Amniotic epithelial cell (primary cell): Measurements from ENCODE around the gene ONECUT1.

Experiments used
- DNase-seq: peaks from one replicate; pipeline ENCODE4 v3.0.0-alpha.2; 2010; ENCODE audit warnings: low read depth

The ONECUT1 gene

GRCh38 chr15:52796753-52797520 lies 6.8 kb upstream of the ONECUT1 start:
- no peak for DNase-seq

DNA sequence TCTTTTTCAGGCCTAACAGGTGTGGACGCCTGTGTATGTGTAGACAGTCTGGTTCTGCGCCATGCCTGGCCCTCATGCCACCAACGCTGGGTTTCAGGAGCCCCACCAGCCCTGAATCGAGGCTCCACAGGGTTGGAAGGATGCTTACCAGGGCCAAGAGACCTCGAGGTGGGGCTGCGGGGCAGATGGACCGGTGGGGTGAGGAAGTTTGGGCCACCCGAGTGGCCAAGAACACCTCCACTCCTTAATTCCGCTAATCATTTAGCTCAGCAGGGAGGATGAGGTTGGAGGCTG lies 6.0 kb upstream of the ONECUT1 start:
- DNase-seq = no peak

GRCh38 chr15:52795464-52796227 lies 5.5 kb upstream of the ONECUT1 start:
- DNase-seq = no peak

- DNase-seq = no peak
Observed at GRCh38 chr15:52794665-52795463, 4.7 kb upstream of the ONECUT1 start.

- DNase-seq = no peak
Observed at GRCh38 chr15:52791776-52792175, 1.6 kb upstream of the ONECUT1 start.

GRCh38 chr15:52790941-52791751 lies 1.0 kb upstream of the ONECUT1 start:
- peak; percentile 46 for DNase-seq

DNA sequence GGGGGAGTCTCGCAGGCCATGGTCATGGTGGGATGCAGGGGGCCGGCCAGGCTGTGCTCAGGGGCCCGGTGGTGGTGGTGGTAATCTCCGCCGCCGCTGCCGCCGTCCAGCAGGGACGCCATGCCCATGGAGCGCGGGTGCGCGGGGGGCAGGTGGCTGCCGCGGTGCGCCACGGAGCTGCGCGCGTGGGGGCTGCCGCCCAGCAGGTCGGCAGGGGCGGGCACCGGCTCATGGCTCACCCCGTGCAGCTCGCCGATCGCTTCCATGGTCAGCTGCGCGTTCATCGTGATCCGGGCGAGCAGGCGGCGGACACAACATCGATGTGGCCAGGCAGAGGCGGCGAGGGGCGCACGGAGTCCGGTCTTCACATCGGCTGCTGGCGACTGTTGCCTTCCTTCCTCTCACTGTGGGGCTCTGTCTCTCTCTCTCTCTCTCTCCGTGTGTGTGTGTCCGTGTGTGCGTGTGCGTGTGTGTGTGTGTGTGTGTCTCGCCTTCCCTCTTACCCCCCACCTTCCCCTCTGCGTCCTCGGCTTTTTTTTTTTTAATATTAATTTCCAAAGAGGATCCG lies 451 bp downstream of the ONECUT1 start:
- DNase-seq = peak; percentile 16

GRCh38 chr15:52789008-52789600 lies 1.0 kb downstream of the ONECUT1 start:
- no peak for DNase-seq

DNA sequence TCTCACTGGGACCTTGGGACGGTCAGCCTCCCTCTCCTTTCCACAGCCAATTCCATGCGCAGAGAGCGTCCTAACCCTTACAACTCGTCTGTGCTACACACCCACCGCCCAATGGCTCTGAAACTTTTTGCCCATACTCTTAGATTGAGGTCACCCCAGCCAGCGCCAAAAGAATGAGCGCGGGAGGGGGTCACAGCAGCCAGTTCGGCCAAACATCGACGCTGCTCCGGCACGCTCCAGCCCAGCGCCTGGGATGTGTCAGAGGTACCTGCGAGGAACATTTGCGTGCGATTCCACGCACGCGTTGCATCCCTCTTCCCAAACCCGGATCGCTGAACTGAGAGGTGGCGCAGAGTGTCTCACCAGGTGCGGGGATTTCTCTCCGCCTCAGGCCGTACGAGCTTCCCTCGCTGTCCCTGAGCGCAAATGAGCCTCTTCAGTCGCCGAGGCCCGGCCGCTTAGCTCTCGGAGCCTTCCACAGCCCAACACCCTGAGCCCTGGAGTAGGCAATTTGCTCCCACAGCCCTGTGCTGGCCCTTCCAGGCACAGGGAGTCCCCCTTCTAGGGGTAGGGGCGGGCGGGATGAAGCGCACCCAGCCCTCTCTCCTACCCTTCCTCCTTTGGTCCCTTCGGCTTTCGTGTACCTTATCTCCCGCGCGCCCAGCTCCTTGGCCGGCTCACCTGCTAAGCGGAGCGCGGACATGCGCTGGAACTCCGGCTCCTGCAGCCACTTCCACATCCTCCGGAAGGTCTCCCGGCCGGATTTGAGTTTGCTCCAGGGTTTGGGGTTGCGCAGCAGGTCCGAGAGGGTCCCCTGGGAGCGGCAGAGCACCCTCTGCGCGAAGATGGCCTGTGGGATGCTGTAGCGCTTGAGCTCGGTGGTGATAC lies 1.8 kb downstream of the ONECUT1 start:
- no peak for DNase-seq

- DNase-seq = no peak
Observed at GRCh38 chr15:52787549-52788098, 2.5 kb downstream of the ONECUT1 start.

GRCh38 chr15:52787123-52787503 lies 3.0 kb downstream of the ONECUT1 start:
- no peak for DNase-seq

DNA sequence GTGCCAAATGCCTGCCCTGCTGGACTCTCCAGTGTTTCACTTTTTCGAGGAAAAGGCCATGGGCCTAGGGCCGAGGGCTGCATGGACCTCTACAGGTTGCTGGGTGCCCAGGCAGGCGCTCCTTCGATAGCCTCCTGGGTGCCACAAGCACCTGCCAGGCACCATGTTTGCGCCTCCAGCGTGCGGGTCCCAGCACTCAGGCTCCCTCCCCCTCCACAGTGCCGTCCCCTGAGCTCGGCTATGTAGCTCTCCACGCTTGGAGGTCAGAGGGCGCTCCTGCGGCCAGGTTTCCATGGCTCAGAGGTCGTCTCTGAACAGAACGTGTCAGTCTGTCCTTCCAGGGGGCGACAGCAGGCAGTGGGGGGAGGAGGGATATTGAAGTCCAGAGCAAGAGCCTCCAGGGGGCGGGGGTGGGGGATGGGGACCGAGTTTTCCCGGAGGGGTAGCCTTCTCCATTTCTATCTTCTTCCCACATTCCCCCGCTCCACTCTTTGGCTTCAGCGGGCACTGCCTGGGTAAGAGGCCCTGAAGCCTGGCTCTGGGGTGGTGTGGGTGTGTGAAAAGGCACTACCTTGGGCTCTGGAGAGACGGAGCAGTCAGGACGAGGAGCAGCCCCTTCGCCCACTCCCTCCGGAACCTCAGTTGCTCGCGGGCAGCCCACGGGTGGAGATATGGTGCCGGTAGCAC lies 3.6 kb downstream of the ONECUT1 start:
- DNase-seq = no peak

DNA sequence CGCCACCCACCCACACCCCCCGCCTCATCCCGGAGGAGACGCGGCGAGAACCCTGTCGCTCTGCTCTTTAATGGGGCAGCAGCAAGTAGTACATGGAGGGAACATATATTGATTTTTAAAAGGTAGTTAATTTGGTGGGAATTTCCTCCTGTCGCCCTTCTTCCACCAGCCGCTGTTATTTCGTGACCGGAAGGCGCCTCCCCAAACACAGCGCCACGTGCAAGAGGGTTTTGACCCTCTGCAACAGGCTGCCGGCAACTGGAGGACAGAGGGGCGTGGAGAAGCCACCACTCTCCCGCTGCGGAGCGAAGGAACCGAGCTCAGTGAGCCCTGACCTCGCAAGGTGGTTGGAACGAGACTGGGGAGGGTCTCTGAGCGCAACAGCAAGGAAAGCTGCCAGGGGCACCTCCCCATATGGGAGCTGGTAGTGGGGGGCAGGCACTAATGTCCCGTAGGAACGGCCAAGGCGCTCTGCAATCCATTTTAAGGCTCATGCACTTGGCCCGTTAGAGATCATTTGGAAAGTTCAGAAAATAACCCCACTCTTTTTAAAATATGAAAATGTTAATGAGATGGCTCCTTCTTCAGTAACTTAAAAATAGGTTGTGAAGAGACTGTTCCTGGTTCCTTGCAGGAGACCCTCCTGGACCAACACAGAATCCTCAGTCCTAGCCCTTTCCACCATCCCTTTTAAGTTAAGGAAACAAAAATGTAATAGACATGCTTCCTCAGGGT lies 4.3 kb downstream of the ONECUT1 start:
- DNase-seq = no peak

DNA sequence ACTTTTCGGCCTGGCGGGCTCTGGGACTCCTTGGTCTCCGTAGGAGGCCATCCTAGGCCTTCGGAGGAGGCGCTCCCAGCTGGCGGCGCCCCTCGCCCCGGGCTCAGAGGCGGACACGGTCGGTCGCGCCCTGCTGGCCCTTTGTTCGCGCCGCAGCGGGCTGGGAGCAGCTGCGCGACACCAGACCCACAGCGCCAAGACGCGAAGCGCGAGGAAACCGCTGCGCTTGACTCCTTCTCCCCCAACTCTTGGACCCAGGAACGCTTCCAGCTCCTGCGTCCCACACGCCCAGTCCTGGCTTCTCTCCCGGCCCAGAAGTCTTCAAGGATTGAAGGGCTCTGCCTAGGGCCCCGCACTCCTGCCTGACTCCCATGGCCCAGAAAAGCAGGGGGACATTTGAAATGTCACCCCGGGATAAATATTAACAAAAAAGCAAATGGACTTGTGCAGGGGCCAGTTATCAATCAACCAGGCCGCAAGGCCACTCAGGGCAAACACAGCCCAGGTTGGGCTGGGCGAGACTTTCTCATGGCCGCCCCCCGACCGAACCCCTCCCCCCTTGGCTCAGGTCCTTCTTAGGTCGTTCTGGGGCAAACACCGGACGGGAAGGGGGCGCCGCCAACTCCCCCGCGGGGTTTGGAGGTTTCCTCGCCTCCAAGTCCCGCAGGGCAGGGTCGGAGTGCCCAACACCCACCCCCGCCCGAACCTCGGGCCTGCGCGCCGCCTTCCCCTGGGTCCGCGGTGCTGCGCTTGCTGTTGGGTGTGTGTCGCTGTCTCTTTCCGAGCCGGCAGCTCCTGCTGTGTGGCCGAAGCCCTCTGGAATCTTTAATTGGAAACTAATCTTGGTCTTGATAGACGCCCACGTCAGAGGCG lies 5.1 kb downstream of the ONECUT1 start:
- no peak for DNase-seq

- no peak for DNase-seq
Observed at GRCh38 chr15:52783929-52784798, 6.0 kb downstream of the ONECUT1 start.

GRCh38 chr15:52783191-52783829 lies 6.8 kb downstream of the ONECUT1 start:
- DNase-seq = peak; percentile 15
